ENCODE data around the gene GALR1.
"Not testable (repeated sequence)": the region's sequence is repeated elsewhere in the genome, so short reads cannot be mapped to it uniquely, and the experiment has no call there.

Gene GALR1

DNA sequence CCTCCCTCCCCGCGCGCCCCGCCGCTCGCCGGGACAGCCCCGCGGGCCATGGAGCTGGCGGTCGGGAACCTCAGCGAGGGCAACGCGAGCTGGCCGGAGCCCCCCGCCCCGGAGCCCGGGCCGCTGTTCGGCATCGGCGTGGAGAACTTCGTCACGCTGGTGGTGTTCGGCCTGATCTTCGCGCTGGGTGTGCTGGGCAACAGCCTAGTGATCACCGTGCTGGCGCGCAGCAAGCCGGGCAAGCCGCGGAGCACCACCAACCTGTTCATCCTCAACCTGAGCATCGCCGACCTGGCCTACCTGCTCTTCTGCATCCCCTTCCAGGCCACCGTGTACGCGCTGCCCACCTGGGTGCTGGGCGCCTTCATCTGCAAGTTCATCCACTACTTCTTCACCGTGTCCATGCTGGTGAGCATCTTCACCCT is 865 bp downstream of the GALR1 start:
- DNase-seq (ENCODE audit: insufficient read length, low spot score) (no peak), FAIRE-seq (no peak)

DNA sequence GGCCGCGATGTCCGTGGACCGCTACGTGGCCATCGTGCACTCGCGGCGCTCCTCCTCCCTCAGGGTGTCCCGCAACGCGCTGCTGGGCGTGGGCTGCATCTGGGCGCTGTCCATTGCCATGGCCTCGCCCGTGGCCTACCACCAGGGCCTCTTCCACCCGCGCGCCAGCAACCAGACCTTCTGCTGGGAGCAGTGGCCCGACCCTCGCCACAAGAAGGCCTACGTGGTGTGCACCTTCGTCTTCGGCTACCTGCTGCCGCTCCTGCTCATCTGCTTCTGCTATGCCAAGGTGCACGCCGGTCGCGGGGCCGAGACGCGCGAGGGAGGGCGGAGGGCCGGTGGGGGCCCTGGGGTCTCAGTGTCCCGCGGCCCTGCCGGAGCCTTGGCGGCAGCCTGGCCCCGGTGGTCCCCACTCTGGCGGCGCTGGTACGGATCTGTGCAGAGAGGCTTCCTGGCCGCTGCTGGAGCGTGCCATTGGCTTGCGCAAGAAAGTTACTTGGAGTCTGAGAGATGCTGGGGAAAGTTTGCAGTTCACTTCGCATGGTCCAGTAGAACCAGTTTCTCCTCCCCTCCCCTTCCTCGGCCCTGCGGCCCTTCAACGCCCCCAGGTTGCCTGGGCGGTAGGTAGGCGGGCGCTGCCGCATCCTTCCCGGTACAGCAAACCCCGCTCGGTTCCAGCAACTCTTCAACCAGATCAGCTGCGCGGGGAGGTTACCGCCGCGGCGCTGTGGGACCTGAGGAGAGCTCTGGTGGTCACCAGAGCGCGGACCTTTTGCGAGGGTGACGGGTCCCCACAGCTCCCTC is 1.5 kb downstream of the GALR1 start:
- no peak for FAIRE-seq
- no peak for DNase-seq (ENCODE audit: insufficient read length, low spot score)

- no peak for FAIRE-seq
- DNase-seq (ENCODE audit: insufficient read length, low spot score) = no peak
Observed at GRCh38 chr18:77251730-77252050, 2.0 kb downstream of the GALR1 start.

GRCh38 chr18:77254711-77255405 is 5.2 kb downstream of the GALR1 start:
- DNase-seq (ENCODE audit: insufficient read length, low spot score) = no peak
- FAIRE-seq = no peak

GRCh38 chr18:77255426-77256105 is 5.9 kb downstream of the GALR1 start:
- DNase-seq (ENCODE audit: insufficient read length, low spot score) (no peak), FAIRE-seq (no peak)

GRCh38 chr18:77262643-77263465 is 13.2 kb downstream of the GALR1 start:
- no peak for DNase-seq (ENCODE audit: insufficient read length, low spot score)
- no peak for FAIRE-seq

- FAIRE-seq (no peak), DNase-seq (ENCODE audit: insufficient read length, low spot score) (no peak)
Observed at GRCh38 chr18:77263466-77263763, 13.8 kb downstream of the GALR1 start.

DNA sequence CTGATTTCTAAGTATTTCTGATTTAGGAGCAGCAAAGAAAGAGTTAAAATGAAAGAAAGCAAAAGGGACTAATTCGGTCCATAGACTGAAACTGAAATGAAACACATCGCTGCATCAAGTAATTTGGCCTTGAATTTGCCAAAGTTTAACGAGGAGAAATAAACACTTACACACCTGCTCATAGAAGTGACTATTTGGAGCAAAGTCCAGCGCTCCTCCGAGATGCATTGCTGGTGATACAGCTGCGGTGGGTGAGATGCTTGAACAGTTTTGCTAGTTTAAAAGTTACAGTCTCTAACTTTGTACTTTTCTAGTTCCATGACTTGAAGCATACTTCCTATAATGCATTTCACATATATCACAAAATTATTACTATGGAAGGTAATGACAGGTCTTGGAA is 18.3 kb downstream of the GALR1 start:
- FAIRE-seq = no peak
- no peak for DNase-seq (ENCODE audit: insufficient read length, low spot score)

DNA sequence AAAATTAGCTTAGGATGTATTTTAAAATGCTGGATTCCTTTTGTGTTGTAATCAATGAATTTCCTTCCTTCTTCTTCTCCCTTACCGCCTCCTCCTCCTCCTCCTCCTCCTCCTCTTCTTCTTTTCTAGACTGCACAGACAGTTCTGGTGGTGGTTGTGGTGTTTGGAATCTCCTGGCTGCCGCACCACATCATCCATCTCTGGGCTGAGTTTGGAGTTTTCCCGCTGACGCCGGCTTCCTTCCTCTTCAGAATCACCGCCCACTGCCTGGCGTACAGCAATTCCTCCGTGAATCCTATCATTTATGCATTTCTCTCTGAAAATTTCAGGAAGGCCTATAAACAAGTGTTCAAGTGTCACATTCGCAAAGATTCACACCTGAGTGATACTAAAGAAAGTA is 18.8 kb downstream of the GALR1 start:
- no peak for FAIRE-seq
- DNase-seq (ENCODE audit: insufficient read length, low spot score) = no peak

DNA sequence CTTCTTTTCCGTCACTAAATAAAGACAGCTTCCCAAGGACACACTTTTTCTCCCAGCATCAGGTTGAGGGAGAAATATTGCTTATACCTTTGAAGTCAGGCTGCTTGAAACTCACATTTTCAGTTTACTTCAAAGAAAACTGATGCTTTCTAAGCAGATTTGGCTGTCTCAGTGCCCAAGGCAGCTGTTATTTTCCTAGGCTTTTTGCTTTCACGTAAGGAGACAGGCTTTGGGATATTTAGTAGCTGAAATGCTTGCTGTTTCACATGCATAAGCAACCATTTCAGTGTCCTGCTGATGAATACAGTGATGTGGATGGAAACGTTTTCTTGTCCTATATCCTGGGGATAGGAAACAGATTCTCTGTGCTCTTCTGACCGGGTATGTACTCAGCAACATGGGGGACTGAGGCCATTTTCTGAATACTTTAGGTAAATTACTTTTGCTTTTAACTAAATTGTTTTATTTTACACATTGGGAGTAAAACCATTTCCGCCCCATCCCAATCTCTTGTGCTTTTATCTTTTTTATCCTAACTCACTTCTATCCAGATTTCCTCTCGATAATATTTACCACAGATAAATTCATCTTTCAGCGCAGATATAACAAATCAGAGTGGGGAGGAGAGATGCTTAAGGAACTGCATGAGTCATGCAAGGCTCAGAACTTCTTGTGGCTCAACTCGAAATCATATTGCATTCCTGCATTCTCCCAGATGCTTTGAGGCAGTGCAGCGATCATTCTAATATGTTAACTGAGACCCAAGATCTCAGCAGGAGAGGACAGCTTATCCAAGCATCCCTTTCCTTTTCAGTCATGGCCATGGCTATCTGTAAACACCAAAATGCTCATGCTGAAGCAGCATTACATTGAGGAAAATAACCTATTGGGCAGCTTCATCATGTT is 22.2 kb downstream of the GALR1 start:
- DNase-seq (ENCODE audit: insufficient read length, low spot score) (no peak), FAIRE-seq (no peak)

DNA sequence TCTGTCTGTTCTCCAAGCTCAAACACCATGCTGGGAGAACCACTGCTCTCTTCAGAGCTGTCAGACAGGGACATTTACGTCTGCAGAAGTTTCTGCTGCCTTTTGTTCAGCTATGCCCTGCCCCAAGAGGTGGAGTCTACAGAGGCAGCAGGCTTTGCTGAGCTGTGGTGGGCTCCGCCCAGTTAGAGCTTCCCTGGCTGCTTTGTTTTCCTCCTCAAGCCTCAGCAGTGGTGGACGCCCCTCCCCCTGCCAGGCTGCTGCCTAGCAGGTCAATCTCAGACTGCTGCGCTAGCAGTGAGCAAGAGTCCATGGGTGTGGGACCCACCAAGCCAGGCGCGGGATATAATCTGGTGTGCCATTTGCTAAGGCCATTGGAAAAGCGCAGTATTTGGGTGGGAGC is 41.2 kb downstream of the GALR1 start:
- not testable (repeated sequence) for DNase-seq (ENCODE audit: insufficient read length, low spot score); FAIRE-seq

DNA sequence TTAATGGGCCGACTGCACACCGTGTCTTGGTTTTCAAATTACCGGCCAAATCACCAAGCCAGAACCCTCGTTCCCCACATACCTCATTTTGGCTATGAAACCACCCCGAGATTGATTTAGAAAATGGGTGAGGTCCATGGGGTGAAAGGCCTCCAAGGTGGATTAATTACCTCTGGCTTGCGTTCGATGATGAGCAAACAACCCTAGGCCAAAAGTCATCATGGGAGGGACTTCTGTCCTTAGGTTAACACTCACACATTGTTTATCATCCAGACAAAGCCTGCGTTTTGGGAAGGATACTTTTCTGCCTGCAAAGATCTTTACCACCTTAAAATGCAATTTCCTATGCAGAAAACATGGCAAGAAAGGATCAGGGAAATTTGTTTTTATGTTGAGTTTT is 48.5 kb downstream of the GALR1 start:
- no peak for FAIRE-seq
- no peak for DNase-seq (ENCODE audit: insufficient read length, low spot score)

DNA sequence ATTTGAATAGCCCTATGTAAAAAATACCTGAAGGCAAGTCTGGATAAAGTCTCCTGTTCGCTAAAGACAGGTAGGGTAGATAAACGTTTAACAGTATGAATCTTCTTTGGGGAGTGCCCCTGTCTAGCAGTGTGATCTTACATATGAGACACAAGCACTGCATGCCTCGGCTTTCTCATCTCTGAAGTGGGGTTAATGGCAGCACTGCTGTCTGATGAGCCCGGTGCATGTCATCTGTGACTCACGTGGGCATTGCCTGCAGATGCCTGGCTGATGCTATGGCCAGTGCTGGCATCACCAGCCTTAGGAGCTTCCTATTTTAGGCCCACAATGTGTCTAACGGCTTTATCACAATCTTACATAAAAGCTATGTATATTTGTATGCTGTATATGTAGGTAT is 50.1 kb downstream of the GALR1 start:
- DNase-seq (ENCODE audit: insufficient read length, low spot score) (no peak), FAIRE-seq (no peak)

DNA sequence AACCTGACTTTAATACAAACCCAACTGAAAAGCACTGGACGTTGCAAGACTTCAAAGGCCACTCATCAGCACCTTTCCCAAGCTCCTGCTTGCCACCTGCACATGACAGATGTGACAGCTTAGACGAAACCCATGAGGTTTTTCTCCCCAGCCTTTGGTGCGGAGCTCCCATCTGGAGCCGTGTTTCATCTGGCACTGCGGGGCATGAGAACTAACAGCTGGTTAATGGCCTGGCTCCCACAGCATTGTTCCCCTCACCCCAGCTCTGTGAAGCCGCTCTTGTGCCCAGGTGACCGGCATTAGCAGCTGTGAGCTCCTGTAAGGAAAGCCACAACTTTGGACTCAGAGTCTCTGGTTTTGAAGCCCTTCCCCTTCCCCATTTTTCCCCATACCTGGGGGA is 50.9 kb downstream of the GALR1 start:
- FAIRE-seq (no peak), DNase-seq (ENCODE audit: insufficient read length, low spot score) (no peak)

GRCh38 chr18:77304268-77304667 is 54.6 kb downstream of the GALR1 start:
- FAIRE-seq = no peak
- DNase-seq (ENCODE audit: insufficient read length, low spot score) = no peak

- DNase-seq (ENCODE audit: insufficient read length, low spot score) = no peak
- no peak for FAIRE-seq
Observed at GRCh38 chr18:77305676-77306075, 56.0 kb downstream of the GALR1 start.

GRCh38 chr18:77308216-77308615 is 58.6 kb downstream of the GALR1 start:
- no peak for DNase-seq (ENCODE audit: insufficient read length, low spot score)
- no peak for FAIRE-seq

DNA sequence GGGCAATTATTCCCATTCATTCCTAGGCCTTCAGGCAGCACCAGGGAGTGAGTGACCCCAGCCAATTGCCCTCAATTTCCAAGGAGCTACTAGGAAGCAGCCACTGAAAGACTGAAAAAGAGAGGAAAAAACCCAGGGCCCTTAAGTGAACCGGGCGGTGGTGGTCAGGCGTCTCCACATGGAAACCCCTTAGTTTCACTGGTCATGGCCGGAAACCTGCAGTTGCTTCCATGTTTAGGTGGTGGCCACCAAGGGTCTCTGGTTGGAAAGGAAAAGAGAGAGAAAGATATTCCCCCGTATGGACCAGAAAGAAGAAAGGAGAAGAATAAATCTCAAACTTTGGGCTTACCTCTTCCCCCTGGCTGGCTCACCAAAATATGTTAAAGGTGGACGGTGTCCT is 64.9 kb downstream of the GALR1 start:
- no peak for FAIRE-seq

GRCh38 chr18:77314952-77315351 is 65.3 kb downstream of the GALR1 start:
- no peak for DNase-seq (ENCODE audit: insufficient read length, low spot score)
- no peak for FAIRE-seq

More for the DNA sequence above, 64.9 kb downstream of the GALR1 start:
- DNase-seq (ENCODE audit: insufficient read length, low spot score) = no peak

- DNase-seq (ENCODE audit: insufficient read length, low spot score) (no peak), FAIRE-seq (no peak)
Observed at GRCh38 chr18:77316008-77316407, 66.4 kb downstream of the GALR1 start.

All from GM19239 (cell line).